GM21515 (cell line): Measurements from ENCODE around the gene IL23A.
A peak's percentile ranks its signal among the peaks of the same experiment; 100 is the strongest.
"Not testable (repeated sequence)": the region's sequence is repeated elsewhere in the genome, so short reads cannot be mapped to it uniquely, and the experiment has no call there.

ENCODE experiments used
- ATAC-seq: cut with Tn5 transposase; IDR thresholded peaks from one replicate; pipeline ENCODE4 v1.9.1; 2021; ENCODE audit not compliant: unreplicated experiment

The IL23A gene, protein sequence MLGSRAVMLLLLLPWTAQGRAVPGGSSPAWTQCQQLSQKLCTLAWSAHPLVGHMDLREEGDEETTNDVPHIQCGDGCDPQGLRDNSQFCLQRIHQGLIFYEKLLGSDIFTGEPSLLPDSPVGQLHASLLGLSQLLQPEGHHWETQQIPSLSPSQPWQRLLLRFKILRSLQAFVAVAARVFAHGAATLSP

DNA sequence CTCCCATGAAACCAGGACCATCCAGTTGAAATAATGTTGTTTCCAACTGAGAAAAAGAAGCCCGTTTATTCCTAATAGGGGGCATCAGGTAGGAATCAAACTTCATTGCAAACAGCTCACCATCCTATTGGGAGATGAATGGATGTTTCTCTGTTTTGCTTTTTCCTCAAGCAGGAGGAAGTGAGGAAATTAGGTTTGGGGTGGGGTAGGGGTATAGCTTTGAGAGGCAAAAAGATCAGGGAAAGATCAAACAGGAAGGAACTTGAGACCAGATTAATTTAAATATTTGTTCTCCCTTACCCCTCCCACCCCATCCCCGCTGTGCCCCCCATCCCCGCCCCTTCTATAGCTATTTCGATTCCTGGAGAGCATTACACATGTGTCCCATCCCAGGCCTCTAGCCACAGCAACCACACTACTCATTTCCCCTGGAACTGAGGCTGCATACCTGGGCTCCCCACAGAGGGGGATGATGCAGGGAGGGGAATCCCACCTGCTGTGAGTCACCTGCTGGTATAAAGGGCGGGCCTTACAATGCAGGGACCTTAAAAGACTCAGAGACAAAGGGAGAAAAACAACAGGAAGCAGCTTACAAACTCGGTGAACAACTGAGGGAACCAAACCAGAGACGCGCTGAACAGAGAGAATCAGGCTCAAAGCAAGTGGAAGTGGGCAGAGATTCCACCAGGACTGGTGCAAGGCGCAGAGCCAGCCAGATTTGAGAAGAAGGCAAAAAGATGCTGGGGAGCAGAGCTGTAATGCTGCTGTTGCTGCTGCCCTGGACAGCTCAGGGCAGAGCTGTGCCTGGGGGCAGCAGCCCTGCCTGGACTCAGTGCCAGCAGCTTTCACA is at the start of gene IL23A:
Gene IL23A (plus strand): TSS at position 577 of the 850 bp plus-strand sequence. CDS start 161 bp downstream, at position 738.
- ATAC-seq = no peak

DNA sequence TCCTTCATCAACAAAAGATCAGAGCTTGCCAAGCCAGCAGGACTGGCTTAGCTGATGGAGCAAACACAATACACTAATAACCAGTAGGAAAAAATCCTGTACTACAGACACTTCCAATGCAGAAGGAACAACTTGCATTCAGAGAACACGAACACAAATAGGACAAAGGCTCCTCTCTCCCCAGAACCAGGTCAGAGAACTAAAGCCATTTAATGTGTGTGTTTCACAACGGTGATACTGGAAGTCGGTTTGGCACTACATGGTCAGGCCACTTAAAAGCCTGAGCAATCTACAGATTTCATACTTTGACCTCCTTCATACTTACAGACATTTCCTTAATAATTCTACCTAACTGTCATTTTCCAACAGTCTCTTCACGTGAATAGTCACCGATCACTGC is 44.9 kb upstream of the IL23A start:
- no peak for ATAC-seq

DNA sequence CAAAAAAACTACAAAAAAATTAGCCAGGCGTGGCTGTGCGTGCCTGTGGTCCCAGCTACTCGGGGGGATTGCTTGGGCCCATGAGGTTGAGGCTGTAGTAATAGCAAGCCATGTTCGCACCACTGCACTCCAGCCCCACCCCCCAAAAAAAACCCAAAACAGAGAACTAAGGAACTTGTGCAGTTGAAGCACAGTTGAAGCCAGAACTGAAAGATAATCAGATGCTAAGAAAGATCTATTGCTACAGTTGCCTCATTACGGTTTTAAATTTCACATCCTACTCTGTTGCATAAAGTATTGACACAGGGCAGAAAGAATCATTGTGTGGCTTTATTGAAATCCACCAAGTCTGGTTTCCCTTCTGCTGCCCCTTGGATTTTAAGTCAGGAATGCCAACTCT is 42.4 kb upstream of the IL23A start:
- ATAC-seq = no peak

DNA sequence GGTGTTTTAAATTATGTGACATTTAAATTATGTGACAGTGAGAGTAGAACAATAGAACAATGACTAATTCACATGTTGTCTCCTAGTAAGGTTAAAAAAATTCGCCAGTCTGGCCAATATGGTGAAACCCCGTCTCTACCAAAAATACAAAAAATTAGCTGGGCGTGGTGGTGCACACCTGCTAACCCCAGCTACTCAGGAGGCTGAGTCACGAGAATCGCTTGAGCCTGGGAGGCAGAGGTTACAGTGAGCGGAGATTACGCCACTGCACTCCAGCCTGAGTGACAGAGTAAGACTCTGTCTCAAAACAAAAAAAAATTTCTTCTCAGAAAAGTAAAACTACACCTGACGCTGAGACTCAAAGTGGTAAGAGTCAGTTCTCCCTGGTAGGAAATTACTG is 41.3 kb upstream of the IL23A start:
- no peak for ATAC-seq

DNA sequence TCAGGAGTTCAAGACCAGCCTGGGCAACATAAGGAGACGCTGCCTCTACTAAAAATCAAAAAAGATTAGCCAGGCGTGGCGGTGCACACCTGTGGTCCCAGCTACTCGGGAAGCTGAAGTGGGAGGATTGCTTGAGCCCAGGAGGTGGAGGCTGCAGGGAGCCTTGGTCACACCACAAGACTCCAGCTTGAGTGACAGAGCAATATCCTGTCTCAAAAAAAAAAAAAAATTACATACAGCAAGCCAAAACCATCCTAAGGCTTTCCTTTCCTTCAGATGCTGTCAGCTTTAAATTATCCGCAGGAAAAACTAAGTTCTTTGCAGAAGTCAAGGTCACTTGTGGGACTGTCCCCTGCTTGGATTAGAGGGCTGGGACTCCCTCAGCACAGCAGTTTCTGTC is 39.9 kb upstream of the IL23A start:
- no peak for ATAC-seq

DNA sequence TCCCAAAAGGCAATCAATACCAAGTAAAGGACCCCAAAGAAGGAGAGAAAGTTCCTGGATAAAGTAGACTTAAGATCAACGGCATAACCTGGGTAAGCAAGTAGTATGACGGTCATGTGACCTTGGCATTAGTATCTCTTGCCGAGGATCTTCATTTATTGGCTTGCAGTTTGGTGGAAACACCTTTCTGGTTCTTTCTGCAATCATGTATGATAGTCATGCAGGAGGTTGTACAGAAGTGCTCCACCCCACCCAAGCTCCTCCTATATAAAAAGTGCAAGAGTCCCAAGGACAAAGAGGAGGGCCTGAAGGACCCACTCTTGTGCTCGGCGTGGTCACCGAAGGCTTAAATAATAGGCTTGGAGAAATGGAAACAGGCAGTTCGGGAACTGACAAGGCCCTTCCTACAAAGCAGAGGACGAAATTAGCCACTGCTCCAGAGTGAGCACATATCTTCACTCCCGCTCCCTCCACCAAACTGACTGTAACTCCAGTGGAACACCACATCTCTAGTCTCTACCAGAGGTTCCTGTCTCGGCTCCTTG is 39.3 kb upstream of the IL23A start:
- ATAC-seq = peak; percentile 4

DNA sequence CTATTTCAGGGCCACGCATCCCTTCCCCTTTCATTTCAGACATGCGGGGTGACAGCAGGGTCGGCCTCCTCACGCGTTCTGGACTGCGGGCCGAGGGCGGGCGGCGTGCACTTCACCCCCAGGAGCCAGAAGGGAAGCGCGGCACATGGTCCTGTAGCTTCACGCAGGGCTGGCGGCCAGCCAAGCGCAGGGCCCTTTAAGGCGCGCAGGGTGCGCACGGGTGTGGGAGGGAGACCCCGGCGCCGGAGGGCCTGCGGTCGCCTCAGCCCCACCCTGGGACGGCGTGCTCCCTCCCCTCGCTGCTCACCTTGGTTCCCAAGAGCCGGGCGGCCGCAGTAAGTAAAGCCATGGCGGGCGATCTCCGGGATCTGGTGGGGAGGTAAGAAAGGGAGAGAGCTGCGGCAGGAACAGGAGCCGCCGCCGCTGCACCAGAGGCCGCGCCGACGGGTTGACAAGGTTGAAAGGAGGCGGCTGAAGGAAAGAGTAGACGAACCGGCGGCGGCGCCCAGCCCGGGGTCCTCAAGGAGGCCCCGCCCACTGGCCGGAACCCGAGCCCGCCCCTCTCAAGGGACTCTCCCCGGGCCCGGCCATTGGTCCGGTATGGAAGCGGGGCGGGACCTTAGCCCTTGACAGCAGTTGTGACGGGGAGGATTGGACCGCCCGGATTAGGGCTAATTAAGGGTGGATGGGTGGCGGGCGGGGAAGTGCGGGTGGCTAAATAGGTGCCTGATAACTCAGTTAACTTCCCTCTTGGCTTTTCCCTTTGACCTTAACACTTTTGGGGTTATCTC is 38.6 kb upstream of the IL23A start, which contains the start of gene CS:
Gene CS (minus strand): TSS at position 478 of the 791 bp plus-strand sequence. CDS start 129 bp downstream, at position 349.
- peak; percentile 88 for ATAC-seq

DNA sequence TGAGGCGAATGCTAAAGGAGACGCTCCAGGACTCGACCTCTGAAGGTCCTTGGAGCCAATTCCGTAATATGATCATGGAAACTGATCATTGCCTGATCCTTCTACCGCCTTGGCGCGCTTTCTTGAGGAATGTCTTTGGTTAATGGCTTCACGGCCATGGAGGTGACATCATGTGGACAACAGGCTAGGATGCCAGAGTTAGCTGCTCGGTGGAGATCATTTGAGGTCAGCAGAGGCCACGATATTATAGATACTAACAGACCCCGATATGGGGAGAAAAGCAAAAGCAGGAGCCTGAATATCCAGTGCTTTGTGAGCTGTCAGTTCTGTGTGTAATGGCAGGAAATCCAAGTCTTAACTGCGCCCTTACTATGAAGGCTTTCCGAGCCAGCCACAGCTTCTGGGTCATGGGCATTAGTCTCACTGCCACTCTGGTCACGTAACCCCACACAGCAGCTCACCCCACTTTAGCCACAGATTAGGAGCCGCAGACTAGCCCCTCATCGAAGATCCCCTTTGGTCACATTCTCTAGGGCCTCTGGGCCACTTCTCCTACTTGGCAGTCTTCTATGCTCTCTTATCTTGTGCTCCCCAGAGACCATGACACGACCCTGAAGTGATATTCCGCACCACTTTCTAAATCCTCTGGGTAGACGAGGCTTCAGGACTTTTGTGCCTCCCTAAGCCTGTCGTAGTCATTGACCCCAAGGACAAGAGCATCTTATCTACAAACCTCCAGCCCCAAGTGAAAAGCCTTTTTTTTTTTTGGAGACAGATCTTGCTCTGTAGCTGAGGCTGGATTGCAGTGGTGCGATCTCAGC is 37.8 kb upstream of the IL23A start:
- no peak for ATAC-seq

DNA sequence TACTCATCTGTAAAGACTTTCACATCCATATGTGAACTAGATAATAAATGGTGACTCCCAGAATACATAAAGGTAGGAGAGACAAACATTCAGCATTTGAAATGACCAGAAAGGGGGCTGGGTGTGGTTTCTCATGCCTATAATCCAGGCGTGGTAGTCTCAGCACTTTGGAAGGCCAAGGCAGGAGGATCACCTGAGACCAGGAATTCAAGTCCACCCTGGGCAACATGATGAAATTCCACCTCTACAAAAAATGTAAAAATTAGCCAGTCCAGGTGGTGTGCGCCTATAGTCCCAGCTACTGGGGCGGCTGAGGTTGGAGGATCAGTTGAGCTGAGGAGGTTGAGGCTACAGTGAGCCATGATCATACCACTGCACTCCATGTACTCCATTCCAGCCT is 34.4 kb upstream of the IL23A start:
- ATAC-seq = no peak

DNA sequence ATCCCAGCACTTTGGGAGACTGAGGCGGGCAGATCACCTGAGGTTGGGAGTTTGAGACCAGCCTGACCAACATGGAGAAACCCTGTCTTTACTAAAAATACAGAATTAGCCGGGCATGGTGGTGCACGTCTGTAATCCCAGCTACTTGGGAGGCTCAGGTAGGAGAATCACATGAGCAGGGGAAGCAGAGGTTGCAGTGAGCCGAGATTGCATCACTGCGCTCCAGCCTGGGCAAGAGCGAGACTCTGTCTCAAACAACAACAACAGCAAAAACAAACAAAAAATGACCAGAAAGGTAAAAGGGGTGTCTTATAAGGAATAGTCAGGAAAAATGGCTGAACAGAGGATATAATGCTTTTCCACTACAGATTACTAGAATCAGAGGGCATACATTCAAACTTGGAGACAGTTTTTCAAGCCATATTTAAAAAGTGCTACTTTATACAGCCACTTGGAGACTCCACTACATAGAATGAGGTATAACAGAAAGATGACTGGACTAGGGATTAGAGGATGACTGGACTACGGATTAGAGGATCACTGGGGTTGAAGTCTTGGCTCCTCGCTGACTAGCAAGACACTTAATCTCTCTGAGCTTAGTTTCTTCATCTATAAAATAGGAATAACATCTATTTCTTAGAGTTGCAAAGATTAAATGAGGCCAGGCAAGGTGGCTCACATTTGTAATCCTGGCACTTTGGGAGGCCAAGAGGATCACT is 33.7 kb upstream of the IL23A start:
- ATAC-seq = no peak

DNA sequence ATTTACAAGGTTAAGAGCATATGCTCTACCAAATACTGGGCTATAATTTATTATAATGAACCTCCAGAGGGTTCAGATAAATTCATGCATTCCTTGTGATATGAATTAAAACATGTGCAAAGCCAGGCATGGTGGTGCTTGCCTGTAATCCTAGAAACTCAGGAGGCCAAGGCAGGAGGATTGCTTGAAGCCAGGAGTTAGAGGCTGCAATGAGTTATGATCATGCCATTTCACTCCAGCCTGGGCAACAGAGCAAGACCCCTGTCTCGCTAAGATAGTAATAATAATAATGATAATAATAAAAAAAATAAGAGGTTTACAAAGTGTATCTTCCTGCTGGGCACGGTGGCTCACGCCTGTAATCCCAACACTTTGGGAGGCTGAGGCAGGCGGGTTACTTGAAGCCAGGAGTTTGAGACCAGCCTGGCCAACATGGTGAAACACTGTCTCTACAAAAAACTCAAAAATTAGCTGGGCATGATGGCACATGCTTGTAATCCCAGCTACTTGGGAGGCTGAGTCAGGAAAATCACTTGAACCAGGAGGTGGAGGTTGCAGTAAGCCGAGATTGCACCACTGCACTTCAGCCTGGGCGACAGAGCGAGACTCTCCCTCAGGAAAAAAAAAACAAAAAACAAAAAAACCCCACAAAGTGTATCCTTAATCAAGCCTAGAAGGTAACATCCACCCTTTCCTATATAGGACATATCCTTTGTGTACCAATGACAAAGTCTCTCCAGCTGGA is 31.3 kb upstream of the IL23A start:
- no peak for ATAC-seq

DNA sequence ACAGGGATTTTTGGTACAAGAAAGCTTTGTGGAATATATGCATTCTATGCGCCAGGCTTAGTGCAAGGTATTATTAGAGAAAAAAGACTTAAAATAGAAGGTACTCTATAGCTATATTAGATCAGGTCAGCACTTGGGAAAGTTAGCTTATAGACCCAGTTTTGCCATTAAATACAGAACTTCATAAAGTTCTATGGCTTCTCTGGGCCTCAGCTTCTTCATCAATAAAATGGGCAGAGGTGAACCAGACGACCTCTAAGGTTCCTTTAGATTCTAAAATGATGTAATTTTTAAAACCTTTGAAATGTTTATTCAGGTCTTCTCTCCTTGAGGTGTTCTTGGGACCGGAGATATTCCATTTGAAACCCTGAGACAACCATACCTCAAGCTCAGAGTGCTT is 30.0 kb upstream of the IL23A start:
- no peak for ATAC-seq

DNA sequence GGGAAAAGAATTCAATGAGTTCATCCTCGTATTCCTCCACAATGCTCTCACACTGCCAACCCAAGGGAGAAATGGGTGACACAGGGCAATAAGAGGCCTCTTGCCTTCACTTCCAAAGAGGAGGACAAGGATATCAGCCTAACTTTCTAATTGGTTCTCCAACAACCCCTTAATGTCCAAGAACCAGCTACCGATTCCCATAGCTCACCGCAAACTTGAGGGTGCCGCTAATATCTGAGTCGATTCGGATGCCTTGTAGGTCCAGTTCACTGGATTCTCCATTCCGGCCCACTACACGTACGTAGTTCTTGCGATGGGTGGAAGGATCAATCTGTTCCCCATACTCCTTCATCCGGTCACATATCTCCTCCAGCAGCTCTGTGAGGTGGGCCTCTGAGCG is 27.7 kb upstream of the IL23A start:
- no peak for ATAC-seq

DNA sequence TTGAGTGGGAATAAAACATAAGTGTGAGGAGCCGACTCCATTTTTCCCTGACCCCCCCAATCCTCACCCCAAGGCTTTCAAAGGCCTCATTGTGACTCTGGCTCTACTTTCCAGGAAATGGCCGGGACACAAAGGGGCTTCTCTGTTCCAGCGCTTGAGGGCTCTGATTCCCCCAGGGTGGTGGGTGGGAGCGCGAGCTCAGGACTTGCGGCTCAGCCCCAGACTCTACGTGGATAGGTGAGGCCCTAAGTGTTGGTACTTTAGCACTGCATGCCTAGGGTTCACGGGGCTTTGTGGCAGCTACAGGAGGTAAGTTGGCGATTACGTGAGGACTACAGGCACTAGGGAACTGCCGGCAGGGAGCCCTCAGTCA is 23.4 kb upstream of the IL23A start:
- ATAC-seq = no peak

DNA sequence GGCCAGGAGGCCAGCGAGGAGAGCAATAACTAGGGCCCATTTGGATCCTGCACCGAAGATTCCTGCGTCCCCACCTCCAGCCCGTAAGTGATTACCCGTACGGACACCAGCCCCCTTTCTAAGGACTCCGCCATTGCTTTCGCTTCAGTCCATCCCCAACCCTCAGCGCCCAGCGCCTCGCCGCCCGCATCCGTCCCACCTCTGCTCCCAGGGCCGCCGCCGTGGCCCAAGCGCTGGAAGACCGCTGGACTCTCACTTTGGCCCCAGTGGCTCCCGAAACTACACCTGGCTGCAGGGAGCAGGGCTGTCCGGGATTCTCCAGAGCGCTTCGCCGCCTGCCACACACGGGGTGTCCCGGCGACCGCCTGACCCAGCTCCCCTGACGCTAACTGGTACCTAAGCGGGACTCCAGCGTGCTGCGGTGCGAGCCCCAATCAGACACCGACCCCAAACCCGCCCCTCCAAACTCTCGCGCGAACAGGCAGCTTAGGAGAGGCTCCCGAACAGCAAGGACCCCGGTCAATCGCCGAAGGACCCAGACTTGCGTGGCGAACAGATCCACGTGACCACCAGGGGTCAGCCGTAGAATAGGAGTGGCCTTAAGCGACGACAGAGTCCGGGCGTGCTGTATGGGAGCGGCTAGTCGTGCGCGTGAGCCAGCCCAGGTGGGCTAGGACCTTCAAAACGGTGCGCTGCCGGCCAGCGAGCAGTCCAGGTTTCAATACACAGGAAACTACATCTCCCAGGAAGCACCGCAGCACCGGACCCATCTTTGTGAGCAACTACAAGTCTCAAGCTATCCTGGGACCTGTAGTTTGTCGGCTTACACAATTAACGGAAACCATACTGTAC is 22.8 kb upstream of the IL23A start, which contains the start of gene CNPY2:
Gene CNPY2 (minus strand): TSS at position 367 of the 852 bp plus-strand sequence. CDS start 771 bp downstream, outside the sequence.
- ATAC-seq = peak; percentile 88

DNA sequence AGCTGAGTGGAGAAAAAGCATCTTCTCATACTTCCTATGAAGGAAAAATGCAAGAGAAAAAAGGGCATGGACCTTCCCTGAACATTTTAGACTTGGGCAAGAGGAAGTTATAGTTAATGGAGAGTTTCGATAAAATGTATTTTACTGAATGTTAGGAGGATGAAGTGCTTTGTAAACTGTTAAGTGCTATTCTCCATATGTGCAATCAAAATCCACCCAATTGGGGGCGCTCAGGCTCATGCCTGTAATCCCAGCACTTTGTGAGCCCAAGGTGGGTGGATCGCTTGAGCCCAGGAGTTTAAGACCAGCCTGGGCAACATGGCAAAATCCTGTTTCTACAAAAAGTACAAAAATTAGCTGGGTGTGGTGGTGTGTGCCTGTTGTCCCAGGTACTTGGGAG is 21.0 kb upstream of the IL23A start:
- ATAC-seq = no peak

DNA sequence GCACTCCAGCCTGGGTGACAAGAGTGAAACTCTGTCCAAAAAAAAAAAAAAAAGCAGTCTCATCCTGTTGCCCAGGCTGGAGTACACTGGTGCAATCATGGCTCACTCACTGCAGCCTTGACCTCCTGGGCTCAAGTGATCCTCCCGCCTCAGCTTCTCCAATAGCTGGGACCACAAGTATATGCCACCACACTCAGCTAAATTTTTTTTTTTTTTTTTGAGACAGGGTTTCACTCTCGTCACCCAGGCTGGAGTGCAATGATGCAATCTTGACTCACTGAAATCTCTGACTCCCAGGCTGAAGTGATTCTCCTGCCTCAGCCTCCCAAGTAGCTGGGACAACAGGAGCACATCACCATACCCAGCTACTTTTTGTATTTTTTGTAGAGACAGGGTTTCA is 17.7 kb upstream of the IL23A start:
- no peak for ATAC-seq

DNA sequence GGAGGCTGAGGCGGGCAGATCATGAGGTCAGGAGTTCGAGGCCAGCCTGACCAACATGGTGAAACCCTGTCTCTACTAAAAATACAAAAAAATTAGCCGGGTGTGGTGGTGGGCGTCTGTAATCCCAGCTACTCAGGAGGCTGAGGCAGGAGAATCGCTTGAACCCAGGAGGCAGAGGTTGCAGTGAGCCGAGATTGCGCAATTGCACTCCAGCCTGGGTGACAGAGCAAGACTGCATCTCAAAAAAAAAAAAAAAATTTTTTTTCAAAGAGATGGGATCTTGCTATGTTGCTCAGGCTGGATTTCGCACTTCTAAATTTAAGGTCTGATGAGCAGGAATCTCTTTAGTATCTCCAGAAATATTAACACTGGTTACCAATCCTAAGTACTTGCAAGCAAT is 17.1 kb upstream of the IL23A start:
- ATAC-seq = not testable (repeated sequence)
